ENCODE data around the gene RAP1GDS1.

- no peak for TF ChIP-seq CTCF (IDR thresholded peaks at IDR 0.05)
- no peak for TF ChIP-seq EP300 (IDR thresholded peaks at IDR 0.05)
- TF ChIP-seq POLR2A (IDR thresholded peaks at IDR 0.05): no peak
Observed at GRCh38 chr4:98385831-98386230, 124.6 kb downstream of the RAP1GDS1 start.
